ENCODE measurements around the gene CHD8. TPM values are rescaled to one million over a fixed set of nuclear protein-coding genes. Genes with fewer than 3 reads are reported as not detected.

CHD8 gene
- total RNA-seq, 1 experiment from 2014 or later: 135 TPM

- no peaks in the 10 kb centered on the region for H3K9me3 ChIP-seq (ENCODE audit: control insufficient read depth, low read depth, low read length)
- H3T11ph ChIP-seq (ENCODE audit: low read length): no peak overlapping the region
- no peak overlapping the region for H3K9ac ChIP-seq (ENCODE audit: extremely low read depth, insufficient read length, low read length)
- H3K9me3 Mint-ChIP-seq: no peaks in the 10 kb centered on the region
- H3K27ac Mint-ChIP-seq: no peak overlapping the region
- DNase-seq: no peak
- H3K79me2 ChIP-seq (ENCODE audit: insufficient read depth, low read length): no peaks in the 10 kb centered on the region
- no peak overlapping the region for H4K91ac ChIP-seq (ENCODE audit: insufficient read length, low read depth, low read length)
- no peak overlapping the region for H3K27ac ChIP-seq (ENCODE audit: insufficient read length, low read depth, low read length)
- no peak overlapping the region for H2BK15ac ChIP-seq (ENCODE audit: low read depth, low read length)
- H2BK12ac ChIP-seq (ENCODE audit: insufficient read length, low read depth, low read length): no peak overlapping the region
- H2AFZ ChIP-seq (ENCODE audit: low read length): no peak overlapping the region
- no peak overlapping the region for H3K4me2 ChIP-seq (ENCODE audit: insufficient read depth, insufficient read length, low read length)
- no peak overlapping the region for H3K56ac ChIP-seq (ENCODE audit: insufficient read length, low read depth, low read length)
- no peak overlapping the region for H3K4me3 Mint-ChIP-seq
- H3K23me2 ChIP-seq (ENCODE audit: insufficient read length, low read depth, low read length, poor library complexity, severe bottlenecking): no peaks in the 10 kb centered on the region
- H4K8ac ChIP-seq (replicated peaks; ENCODE audit: insufficient read length, low read depth, low read length): no peak overlapping the region
- no peaks in the 10 kb centered on the region; the same call in 1 of the 2 replicates for H3K27me3 Mint-ChIP-seq (ENCODE audit: low read depth)
- peaks cover 73 to 98% (median 96%) of the 10 kb centered on the region in 3 experiments for H3K36me3 Mint-ChIP-seq (ENCODE audit: insufficient read depth in 1 of 3, low read depth in 3 of 3)
- no peak overlapping the region for H2BK5ac ChIP-seq (ENCODE audit: insufficient read length, low read length)
- no peak overlapping the region for H3K18ac ChIP-seq (ENCODE audit: insufficient read length, low read depth, low read length)
- no peak overlapping the region for H3K23ac ChIP-seq (ENCODE audit: insufficient read length, low read depth, low read length)
- no CpG with 5 or more reads among the region's 4 CpGs for WGBS (ENCODE audit: extremely low coverage, insufficient read length, low lambda C conversion rate)
- H4K5ac ChIP-seq (ENCODE audit: insufficient read length, low read depth, low read length): no peak overlapping the region
- no peak overlapping the region for H2BK120ac ChIP-seq (ENCODE audit: low read depth, low read length, poor library complexity, severe bottlenecking)
- H3K4ac ChIP-seq (ENCODE audit: low read depth, low read length): no peak overlapping the region
- H2BK20ac ChIP-seq (ENCODE audit: low read depth, low read length, poor library complexity, severe bottlenecking): no peak overlapping the region
- no peaks in the 10 kb centered on the region for H3K79me1 ChIP-seq (ENCODE audit: insufficient read depth, low read depth, low read length, poor library complexity, severe bottlenecking)
- H2AK5ac ChIP-seq (ENCODE audit: insufficient read length, low read length): no peak overlapping the region
- H3K27me3 ChIP-seq (ENCODE audit: insufficient read depth, low read length): no peaks in the 10 kb centered on the region
- no peak overlapping the region for H3K14ac ChIP-seq (ENCODE audit: insufficient read depth, low read length)
- no peaks in the 10 kb centered on the region for H3K4me1 ChIP-seq (ENCODE audit: insufficient read depth, low read length)
- no peaks in the 10 kb centered on the region for H4K20me1 ChIP-seq (ENCODE audit: control insufficient read depth, insufficient read depth, insufficient read length)
- TF ChIP-seq CTCF (conservative IDR thresholded peaks at IDR 0.05): no peak
- H3K4me1 Mint-ChIP-seq: no peaks in the 10 kb centered on the region
These were observed 99.4 kb downstream of the CHD8 start for GRCh38 chr14:21356511-21356910.
